GM06990 (cell line): Measurements from ENCODE around the gene PSMD11.

Source experiments
- DNase-seq: peaks from one replicate; pipeline ENCODE4 v3.0.0-alpha.2; 2011; ENCODE audit not compliant: insufficient read length; ENCODE audit errors: extremely low read depth
- H3K27me3 ChIP-seq: replicated peaks from 2 replicates; pipeline ENCODE4 v1.6.0; 2011; ENCODE audit warnings: low read length; ENCODE audit not compliant: control insufficient read depth, insufficient read depth
- H3K36me3 ChIP-seq: 2 replicates; pipeline ENCODE4 v1.5.1; 2011; ENCODE audit warnings: low read length; ENCODE audit not compliant: control insufficient read depth, insufficient read depth
- H3K4me3 ChIP-seq: replicated peaks from 2 replicates; pipeline ENCODE4 v1.5.1; 2011; ENCODE audit warnings: low read depth, mild to moderate bottlenecking, control low read depth, low read length
- CTCF ChIP-seq: IDR thresholded peaks from 2 replicates; pipeline ENCODE4 v1.5.1; 2011; ENCODE audit warnings: low read length, control low read depth, mild to moderate bottlenecking, inconsistent platforms; ENCODE audit not compliant: insufficient read depth, poor library complexity, severe bottlenecking

The PSMD11 gene

GRCh38 chr17:32502710-32503109, 58.4 kb downstream of the PSMD11 start:
- DNase-seq, result no peak
- no peak for TF ChIP-seq CTCF
- H3K27me3 ChIP-seq, result no peaks in the 10 kb centered on the region

DNA sequence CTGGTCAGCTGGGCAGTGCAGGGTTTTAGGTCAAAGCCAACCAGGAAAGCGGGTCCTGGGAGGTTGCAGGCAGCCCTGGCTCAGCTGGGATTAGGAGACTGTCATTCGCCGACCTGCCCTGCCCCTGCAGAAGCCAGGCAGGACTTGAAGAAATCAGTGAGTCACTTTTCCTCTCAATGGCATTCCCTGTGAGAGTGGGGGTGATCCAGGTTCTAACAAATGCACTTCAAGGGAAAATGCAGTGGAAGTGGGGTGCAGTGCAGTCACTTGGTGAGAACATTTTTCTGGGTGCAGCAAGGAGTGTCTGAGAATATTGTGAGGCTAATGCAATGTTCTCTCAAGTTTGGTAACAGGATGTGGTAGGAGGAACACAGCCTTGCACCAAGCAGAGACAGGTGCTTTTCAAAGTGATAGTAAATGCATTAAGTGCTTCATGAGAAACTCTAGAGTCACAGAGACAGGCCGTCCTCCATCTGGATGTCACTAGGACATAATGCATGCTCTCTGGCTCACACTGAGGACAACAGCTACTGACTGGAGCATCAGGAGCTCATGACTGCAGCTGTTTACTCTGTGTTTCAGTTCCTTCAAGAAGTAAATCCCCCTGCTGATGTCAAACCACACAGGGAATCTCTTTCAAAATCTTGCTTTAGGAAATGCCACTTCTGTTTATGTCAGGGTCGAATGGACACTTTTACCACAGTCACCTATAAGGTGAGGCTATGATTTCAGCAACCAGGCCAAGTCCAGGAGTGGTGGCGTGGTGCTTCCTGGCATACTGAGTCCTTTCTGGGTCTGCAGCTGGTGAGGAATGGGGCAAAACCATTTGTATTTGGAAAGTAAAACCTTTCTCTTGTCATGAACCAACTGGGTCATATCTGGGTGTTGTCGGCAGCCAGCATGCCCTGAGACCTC, 59.2 kb downstream of the PSMD11 start:
- no peak for TF ChIP-seq CTCF
- peak; percentile 79 for DNase-seq
- H3K36me3 ChIP-seq, result no peaks in the 10 kb centered on the region
- no peak overlapping the region for H3K4me3 ChIP-seq
- no peaks in the 10 kb centered on the region for H3K27me3 ChIP-seq

More at GRCh38 chr17:32502710-32503109, 58.4 kb downstream of the PSMD11 start:
- H3K36me3 ChIP-seq, result no peaks in the 10 kb centered on the region
- H3K4me3 ChIP-seq, result no peak overlapping the region

DNA sequence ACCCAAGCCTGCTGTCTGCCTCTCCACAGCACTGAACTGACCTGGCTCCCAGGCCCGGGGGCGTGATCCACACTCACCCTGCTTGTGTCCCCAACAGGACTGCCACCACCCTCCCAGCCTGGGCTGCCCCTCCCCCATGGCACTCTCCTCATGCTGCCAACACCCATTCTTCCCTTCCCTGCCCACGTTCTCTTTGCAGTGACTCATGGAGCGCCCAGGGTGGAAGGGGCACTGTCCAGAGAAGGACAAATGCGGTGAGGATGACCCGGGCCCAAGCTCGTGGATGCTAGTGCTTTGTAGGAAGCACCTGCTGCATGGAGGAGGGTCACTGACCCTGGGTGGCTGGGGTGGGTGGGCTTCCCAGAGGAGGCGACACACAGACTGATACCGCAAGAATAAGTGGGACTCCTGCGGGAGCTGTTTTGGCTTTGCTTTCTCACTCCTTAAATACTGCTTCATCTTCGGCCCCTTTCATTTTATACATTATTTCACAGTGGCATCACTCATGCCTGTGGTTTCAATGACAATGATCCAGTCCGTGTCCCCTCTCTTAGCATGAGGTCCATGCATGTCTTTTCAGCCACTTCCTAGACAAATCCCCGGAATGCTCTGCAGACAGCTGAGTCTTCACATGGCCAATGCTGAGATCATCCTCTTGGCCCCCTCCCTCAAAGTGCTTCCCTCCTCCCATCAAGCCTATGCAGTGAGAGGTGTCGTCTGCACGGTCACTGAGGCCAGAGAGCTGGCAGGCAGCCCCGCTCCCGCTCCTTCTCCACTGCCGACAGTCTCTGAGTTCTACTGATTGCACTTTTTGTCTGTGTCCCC, 60.1 kb downstream of the PSMD11 start:
- DNase-seq, result no peak
- H3K27me3 ChIP-seq, result no peaks in the 10 kb centered on the region
- no peak for TF ChIP-seq CTCF
- H3K36me3 ChIP-seq, result no peaks in the 10 kb centered on the region
- no peak overlapping the region for H3K4me3 ChIP-seq

GRCh38 chr17:32508926-32509325, 64.6 kb downstream of the PSMD11 start:
- H3K27me3 ChIP-seq, result no peaks in the 10 kb centered on the region
- DNase-seq, result no peak
- no peak overlapping the region for H3K4me3 ChIP-seq
- no peak for TF ChIP-seq CTCF
- H3K36me3 ChIP-seq, result no peaks in the 10 kb centered on the region

DNA sequence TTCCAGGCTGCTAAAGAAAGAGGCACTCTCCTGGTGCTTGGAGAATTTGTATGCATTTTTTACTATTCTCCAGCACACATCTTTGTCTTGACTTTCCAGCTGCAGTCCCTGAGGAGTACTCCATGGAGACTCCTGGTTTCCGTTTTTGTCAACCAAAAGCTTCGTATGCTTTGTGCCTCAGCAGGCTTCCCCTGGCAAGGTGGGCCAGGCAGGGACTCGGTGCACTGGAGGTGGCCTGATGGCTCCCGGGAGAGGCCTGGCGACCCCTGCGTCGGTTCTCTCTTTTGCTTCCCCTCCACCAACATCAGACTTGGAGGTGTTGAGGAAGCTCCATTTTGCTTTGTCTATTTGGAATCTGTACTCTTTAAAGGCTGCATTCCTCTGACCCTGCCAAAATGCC, 66.2 kb downstream of the PSMD11 start:
- no peak for DNase-seq
- no peak overlapping the region for H3K4me3 ChIP-seq
- no peak for TF ChIP-seq CTCF
- H3K36me3 ChIP-seq, result no peaks in the 10 kb centered on the region
- no peaks in the 10 kb centered on the region for H3K27me3 ChIP-seq
